Esophagus squamous epithelium (tissue), 5 donors: Measurements from ENCODE around the gene TEAD1. TPM values are rescaled to one million over a fixed set of nuclear protein-coding genes. Genes with fewer than 3 reads are reported as not detected.

ENCODE experiments used
- DNase-seq: peaks from one replicate; lab custom pipeline; 2025; lab: John Stamatoyannopoulos, UW
- H3K27ac ChIP-seq, 4 donors: fragments of 200-600 bp; sonication (generic); one replicate each; pipeline ENCODE4 v1.5.1; 2016 to 2019; ENCODE audit warnings: mild to moderate bottlenecking in 1 of 4
- H3K27me3 ChIP-seq, 4 donors: fragments of 200-600 bp; sonication (generic); 1 replicate in 3 of 4; 2 replicates in 1 of 4; pipeline versions ENCODE4 v1.5.1 to v1.6.0; 2017 to 2021; ENCODE audit warnings: antibody characterized with exemption in 1 of 4
- H3K36me3 ChIP-seq, 3 donors: fragments of 200-600 bp; sonication (generic); one replicate each; pipeline ENCODE4 v1.5.1; 2016 to 2019
- H3K4me1 ChIP-seq, 3 donors: fragments of 200-600 bp; sonication (generic); one replicate each; pipeline ENCODE4 v1.5.1; 2017 to 2019
- H3K4me3 ChIP-seq, 4 donors: fragments of 200-600 bp; sonication (generic); 1 replicate in 3 of 4; 2 replicates in 1 of 4; pipeline ENCODE4 v1.5.1; 2016 to 2019; ENCODE audit warnings: mild to moderate bottlenecking in 2 of 4, moderate library complexity in 1 of 4
- H3K9me3 ChIP-seq, 3 donors: fragments of 200-600 bp; sonication (generic); one replicate each; pipeline ENCODE4 v1.5.1; 2016 to 2019
- CTCF ChIP-seq, 6 experiments: fragments of 450-650 bp in 4 of 6; fragments of 200-600 bp in 2 of 6; sonication (generic) in 2 of 6; IDR thresholded peaks; one replicate each; pipeline ENCODE4 v1.5.1; 2016 to 2019; ENCODE audit warnings: antibody characterized with exemption in 6 of 6, mild to moderate bottlenecking in 4 of 6, moderate library complexity in 4 of 6
- POLR2A ChIP-seq, 4 donors: fragments of 450-650 bp; IDR thresholded peaks; one replicate each; pipeline ENCODE4 v1.6.1; 2017; ENCODE audit warnings: antibody characterized with exemption in 4 of 4, mild to moderate bottlenecking in 4 of 4, moderate library complexity in 3 of 4
- WGBS, 2 donors: methylation state at CpG; one replicate each; pipeline ENCODE4 v1.1.5; 2018; 5-methylcytosine and 5-hydroxymethylcytosine counted together
- intact Hi-C: fragments of 100-400 bp; cut with DNase I; formaldehyde crosslinking; loops from one replicate; pipeline ENCODE4 v1.15.0; 2022
- total RNA-seq, 4 donors: library from RNA; depleted of rRNA; stranded (reverse); fragments of >200 nt; gene quantifications; one replicate each; pipeline ENCODE4 v1.1.0, GENCODE V29; 2016
- donor health status: DM: yes; HTN: yes; CAD: no.

TEAD1 gene
- total RNA-seq, 4 donors from 2014 or later = 33.3 to 75.2 (median 49.8) TPM

DNA sequence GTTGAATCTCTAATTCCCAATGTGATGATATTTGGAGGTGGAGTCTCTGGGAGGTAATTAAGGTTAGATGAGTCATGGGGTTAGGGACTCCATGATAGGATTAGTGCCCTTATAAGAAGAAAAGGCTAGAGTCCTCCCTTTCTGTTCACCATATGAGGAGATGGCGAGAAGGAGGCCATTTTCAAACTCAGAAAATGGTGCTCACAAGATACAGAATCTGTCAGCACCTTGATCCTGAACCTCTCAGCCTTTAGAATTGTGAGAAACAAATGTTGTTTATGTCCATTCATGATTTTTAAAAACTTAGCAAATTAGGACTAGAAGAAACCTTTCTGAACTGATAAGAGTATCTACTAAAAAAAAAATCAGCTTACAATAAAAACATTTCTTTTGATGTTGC, 277.2 kb downstream of the TEAD1 start:
- peaks cover 0 to 13% (median 0%) of the 10 kb centered on the region in 3 donors for H3K9me3 ChIP-seq
- intact Hi-C loops = no loop called here
- WGBS, 2 donors = 82 to 90% methylated on average over 1 of the region's 1 CpG

GRCh38 chr11:12952094-12952493, 277.9 kb downstream of the TEAD1 start:
- intact Hi-C loops = no loop called here
- no peak for TF ChIP-seq CTCF (IDR thresholded peaks at IDR 0.05)
- no peak for TF ChIP-seq POLR2A (IDR thresholded peaks at IDR 0.05)
- DNase-seq = no peak
- Histone ChIP-seq H3K27me3 (no peaks in the 10 kb centered on the region), H3K4me3 (no peak overlapping the region), H3K27ac (no peak overlapping the region), H3K36me3 (no peaks in the 10 kb centered on the region), H3K9me3 (peaks cover 0 to 10% (median 0%) of the 10 kb centered on the region in 3 donors), H3K4me1 (no peaks in the 10 kb centered on the region)

More for the DNA sequence above, 277.2 kb downstream of the TEAD1 start:
- Histone ChIP-seq H3K36me3 (no peaks in the 10 kb centered on the region), H3K4me3 (no peak overlapping the region), H3K27me3 (no peaks in the 10 kb centered on the region), H3K4me1 (no peaks in the 10 kb centered on the region), H3K27ac (no peak overlapping the region)
- TF ChIP-seq CTCF (IDR thresholded peaks at IDR 0.05) (no peak), POLR2A (IDR thresholded peaks at IDR 0.05) (no peak)
- DNase-seq = no peak

GRCh38 chr11:12958986-12959385, 284.8 kb downstream of the TEAD1 start:
- H3K36me3 ChIP-seq = peaks cover 0 to 4% (median 0%) of the 10 kb centered on the region in 3 donors
- DNase-seq = no peak
- no peaks in the 10 kb centered on the region for H3K9me3 ChIP-seq
- H3K4me1 ChIP-seq = peaks cover 0 to 2% (median 0%) of the 10 kb centered on the region in 3 donors
- TF ChIP-seq CTCF (IDR thresholded peaks at IDR 0.05) = no peak
- no peak for TF ChIP-seq POLR2A (IDR thresholded peaks at IDR 0.05)
- no peaks in the 10 kb centered on the region for H3K27me3 ChIP-seq
- WGBS, 2 donors = 39 to 50% methylated on average over 3 of the region's 3 CpGs
- no peak overlapping the region for H3K4me3 ChIP-seq
- intact Hi-C loops = no loop called here
- no peak overlapping the region for H3K27ac ChIP-seq

DNA sequence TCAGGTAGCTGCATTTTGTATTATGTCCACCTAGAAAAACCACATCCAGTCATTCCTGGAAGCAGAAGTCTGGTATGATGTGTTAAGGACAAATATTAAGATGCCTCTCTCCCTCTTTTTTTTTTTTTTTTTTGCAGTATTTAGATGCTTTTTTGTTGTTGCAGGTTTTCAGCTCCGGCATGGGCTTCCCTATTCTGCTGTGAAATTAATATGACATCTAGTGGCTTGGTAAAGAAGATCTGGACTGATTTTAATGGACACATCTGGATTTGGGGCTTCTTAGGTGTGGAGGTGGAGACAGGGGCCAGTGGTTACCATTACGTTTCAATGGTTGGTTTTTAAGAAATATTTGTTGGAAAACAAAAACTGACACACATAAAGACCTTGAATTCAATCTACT, 287.4 kb downstream of the TEAD1 start:
- no peak overlapping the region for H3K4me3 ChIP-seq
- no peaks in the 10 kb centered on the region for H3K9me3 ChIP-seq
- 56 to 79% methylated on average over 2 of the region's 2 CpGs for WGBS, 2 donors
- intact Hi-C loops = loop anchor here (5.0 kb wide), 1 partner anchor 386 kb away; no protein-coding TSS in a partner anchor
- no peak overlapping the region for H3K27ac ChIP-seq
- TF ChIP-seq POLR2A (IDR thresholded peaks at IDR 0.05) = no peak
- TF ChIP-seq CTCF (IDR thresholded peaks at IDR 0.05) = no peak
- peaks cover 0 to 6% (median 0%) of the 10 kb centered on the region in 3 donors for H3K4me1 ChIP-seq
- no peak for DNase-seq
- peaks cover 0 to 4% (median 0%) of the 10 kb centered on the region in 3 donors for H3K36me3 ChIP-seq
- H3K27me3 ChIP-seq = no peaks in the 10 kb centered on the region

GRCh38 chr11:12962306-12962705, 288.1 kb downstream of the TEAD1 start:
- DNase-seq = no peak
- H3K4me1 ChIP-seq = peaks cover 0 to 6% (median 0%) of the 10 kb centered on the region in 3 donors
- TF ChIP-seq CTCF (IDR thresholded peaks at IDR 0.05) (no peak), POLR2A (IDR thresholded peaks at IDR 0.05) (no peak)
- H3K27ac ChIP-seq = no peak overlapping the region
- H3K9me3 ChIP-seq = no peaks in the 10 kb centered on the region
- no peaks in the 10 kb centered on the region for H3K27me3 ChIP-seq
- 81 to 87% methylated on average over 10 of the region's 10 CpGs for WGBS, 2 donors
- intact Hi-C loops = loop anchor here (5.0 kb wide), 1 partner anchor 385 kb away; no protein-coding TSS in a partner anchor
- no peak overlapping the region for H3K4me3 ChIP-seq
- peaks cover 0 to 4% (median 0%) of the 10 kb centered on the region in 3 donors for H3K36me3 ChIP-seq
